GM12874 (cell line): Measurements from ENCODE around the gene ADGRB2.

Source experiments
- CTCF ChIP-seq: IDR thresholded peaks from 2 replicates; pipeline ENCODE4 v1.5.1; 2011; ENCODE audit warnings: low read depth, mild to moderate bottlenecking, control low read depth, low read length, moderate library complexity; ENCODE audit not compliant: insufficient read depth

ADGRB2 gene

DNA sequence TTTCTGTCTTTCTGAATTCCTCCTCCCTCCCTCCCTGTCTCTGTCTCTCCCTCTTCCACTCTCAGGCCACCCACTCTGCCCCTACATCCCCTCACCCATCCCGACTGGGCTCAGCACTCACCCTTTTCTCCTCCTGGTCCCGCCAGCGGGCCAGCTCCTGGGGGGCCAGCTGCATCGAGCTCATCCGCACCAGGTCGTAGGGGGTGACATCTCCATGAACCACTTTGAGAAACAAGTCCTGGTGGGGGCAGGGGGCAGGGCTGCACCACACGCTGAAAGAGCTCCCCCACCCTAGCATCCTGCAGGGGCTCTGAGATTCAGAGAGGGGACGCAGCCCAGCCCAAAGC is 33.9 kb upstream of the ADGRB2 start:
- no peak for TF ChIP-seq CTCF

- TF ChIP-seq CTCF, result no peak
Measured at GRCh38 chr1:31797216-31797615, 33.1 kb upstream of the ADGRB2 start.

DNA sequence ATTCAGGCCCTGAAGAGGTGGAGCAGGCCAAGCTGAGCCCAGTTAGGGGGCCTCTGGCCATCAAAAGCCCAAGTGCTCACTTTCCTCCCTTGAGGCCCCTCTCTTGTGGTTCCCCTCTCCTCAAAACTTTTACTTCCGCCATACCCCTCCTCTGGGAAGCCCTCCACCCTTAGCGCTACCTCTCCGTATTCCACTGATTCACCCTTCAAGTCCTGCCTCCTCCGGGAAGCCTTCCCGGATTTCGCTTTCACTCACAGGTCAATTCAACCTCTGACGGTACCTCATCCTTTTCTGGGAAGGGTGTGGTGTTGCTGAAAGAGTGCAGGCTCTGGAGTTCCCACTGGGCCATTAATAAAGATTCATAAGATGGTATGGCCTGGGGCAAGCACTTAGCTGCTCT is 32.6 kb upstream of the ADGRB2 start:
- no peak for TF ChIP-seq CTCF

- TF ChIP-seq CTCF, result no peak
Measured at GRCh38 chr1:31795801-31796621, 31.9 kb upstream of the ADGRB2 start.

GRCh38 chr1:31795096-31795675 is 31.0 kb upstream of the ADGRB2 start:
- no peak for TF ChIP-seq CTCF

DNA sequence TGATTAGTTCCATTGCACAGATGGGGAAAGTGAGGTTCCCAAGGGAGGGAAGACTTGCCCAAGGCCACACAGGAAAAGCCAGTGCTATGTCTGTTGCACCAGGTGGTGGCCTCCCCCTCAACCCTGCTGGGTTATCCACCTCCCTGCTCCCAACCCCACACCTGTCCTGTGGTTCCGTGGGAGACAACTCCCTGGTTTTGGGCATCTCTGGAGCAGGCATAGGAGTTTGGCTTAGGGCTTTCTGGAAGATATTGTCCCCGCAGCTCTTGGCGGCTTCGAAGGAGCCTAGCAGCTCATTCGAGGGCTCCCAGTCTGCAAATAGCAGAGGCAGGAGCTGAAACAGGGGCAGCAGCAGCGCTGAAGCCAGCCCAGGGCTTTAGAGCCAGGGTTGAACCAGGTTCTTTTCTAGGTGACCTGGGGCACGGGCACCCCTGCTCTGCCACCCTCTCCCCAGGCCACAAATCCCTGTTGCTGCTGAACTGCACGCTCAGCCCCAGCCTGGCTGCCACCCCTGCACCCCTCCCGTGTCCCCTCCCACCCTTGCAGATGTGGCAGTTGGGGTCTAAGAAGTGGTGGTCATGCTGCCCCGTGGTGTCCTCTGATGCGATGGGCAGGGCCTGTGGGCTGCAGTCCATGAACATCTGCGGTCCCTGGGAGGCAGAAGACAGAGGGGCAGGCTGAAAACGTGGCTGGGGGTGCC is 29.6 kb upstream of the ADGRB2 start:
- no peak for TF ChIP-seq CTCF

GRCh38 chr1:31793086-31793485 is 28.9 kb upstream of the ADGRB2 start:
- no peak for TF ChIP-seq CTCF
